GM19035 (cell line): ENCODE results near the gene S100A13.
"Not testable (repeated sequence)": the region's sequence is repeated elsewhere in the genome, so short reads cannot be mapped to it uniquely, and the experiment has no call there.

Experiments used
- ATAC-seq: cut with Tn5 transposase; IDR thresholded peaks from one replicate; pipeline ENCODE4 v1.9.1; 2021; ENCODE audit not compliant: unreplicated experiment

Gene S100A13

GRCh38 chr1:153649137-153649862, 22.0 kb upstream of the S100A13 start:
- no peak for ATAC-seq

- ATAC-seq: no peak
These were observed 20.8 kb upstream of the S100A13 start for GRCh38 chr1:153648000-153648643.

GRCh38 chr1:153647346-153647714, 20.0 kb upstream of the S100A13 start:
- ATAC-seq: no peak

- ATAC-seq: no peak
These were observed 19.5 kb upstream of the S100A13 start for GRCh38 chr1:153646672-153647345.

GRCh38 chr1:153643816-153644215, 16.5 kb upstream of the S100A13 start:
- no peak for ATAC-seq

- ATAC-seq: no peak
These were observed 15.8 kb upstream of the S100A13 start for GRCh38 chr1:153643100-153643499.

- no peak for ATAC-seq
These were observed 14.9 kb upstream of the S100A13 start for GRCh38 chr1:153642161-153642560.

- ATAC-seq: no peak
These were observed 13.6 kb upstream of the S100A13 start for GRCh38 chr1:153640861-153641260.

GRCh38 chr1:153640213-153640612, 12.9 kb upstream of the S100A13 start:
- ATAC-seq: not testable (repeated sequence)

- no peak for ATAC-seq
These were observed 12.0 kb upstream of the S100A13 start for GRCh38 chr1:153639280-153639679.

GRCh38 chr1:153638261-153638660, 11.0 kb upstream of the S100A13 start:
- no peak for ATAC-seq

- ATAC-seq: no peak
These were observed 9.0 kb upstream of the S100A13 start for GRCh38 chr1:153636312-153636711.

GRCh38 chr1:153635872-153636271, 8.6 kb upstream of the S100A13 start:
- ATAC-seq: no peak

GRCh38 chr1:153633754-153634665, 6.7 kb upstream of the S100A13 start, which contains the start of gene CHTOP:
CHTOP (plus strand) TSS chr1:153634066; CDS start chr1:153636589, 2,523 bp downstream.
- peak; percentile 93 for ATAC-seq

GRCh38 chr1:153633161-153633753, 6.0 kb upstream of the S100A13 start:
- ATAC-seq: no peak

- ATAC-seq: no peak
These were observed 4.0 kb upstream of the S100A13 start for GRCh38 chr1:153631047-153632022.

GRCh38 chr1:153630384-153630783, 3.1 kb upstream of the S100A13 start:
- ATAC-seq: no peak

GRCh38 chr1:153629971-153630370, 2.7 kb upstream of the S100A13 start:
- no peak for ATAC-seq

- no peak for ATAC-seq
These were observed 2.0 kb upstream of the S100A13 start for GRCh38 chr1:153629343-153629665.
